Fibroblast of the aortic adventitia (primary cell): ENCODE data around the gene DCTPP1. TPM values are rescaled to one million over a fixed set of nuclear protein-coding genes. Genes with fewer than 3 reads are reported as not detected.

Experiments used
- DNase-seq: peaks from one replicate; pipeline ENCODE4 v3.0.0-alpha.2; 2010; ENCODE audit warnings: low read depth
- H3K4me3 ChIP-seq: 2 replicates; pipeline ENCODE4 v1.5.1; 2011; ENCODE audit warnings: low read depth, mild to moderate bottlenecking, control low read depth, low read length, moderate library complexity
- CTCF ChIP-seq: IDR thresholded peaks from 2 replicates; pipeline ENCODE4 v1.5.1; 2011; ENCODE audit warnings: mild to moderate bottlenecking, low read length, control low read depth, inconsistent platforms; ENCODE audit not compliant: insufficient read depth
- total RNA-seq: library from RNA; depleted of rRNA; stranded (reverse); fragments of >200 nt; gene quantifications from 2 replicates; pipeline ENCODE4 v1.2.3, GENCODE V29; 2012; ENCODE audit warnings: low replicate concordance

Gene DCTPP1
- total RNA-seq, 1 donor, result 28.0 TPM

GRCh38 chr16:30395155-30395991 is 34.5 kb downstream of the DCTPP1 start, which contains the start of gene ZNF48:
Gene ZNF48 (plus strand): TSS chr16:30395420. CDS start chr16:30395795, 375 bp downstream.
- DNase-seq, result peak; percentile 90
- peak within 1 kb of the TSS; percentile 82 for H3K4me3 ChIP-seq
- peak; percentile 12 for TF ChIP-seq CTCF

GRCh38 chr16:30394592-30395154 is 35.2 kb downstream of the DCTPP1 start:
- DNase-seq, result peak; percentile 64
- no peak for TF ChIP-seq CTCF

GRCh38 chr16:30383521-30383920 is 46.3 kb downstream of the DCTPP1 start:
- no peak for DNase-seq

More at GRCh38 chr16:30394592-30395154, 35.2 kb downstream of the DCTPP1 start:
- peak overlapping the region; percentile 82 for H3K4me3 ChIP-seq

GRCh38 chr16:30382111-30382881 is 47.5 kb downstream of the DCTPP1 start, which contains the start of gene SEPTIN1:
Gene SEPTIN1 (minus strand): TSS chr16:30382561. CDS start chr16:30382542, 19 bp downstream.
- H3K4me3 ChIP-seq, result no peak within 1 kb of the TSS
- DNase-seq, result no peak
- no peak for TF ChIP-seq CTCF

More at GRCh38 chr16:30383521-30383920, 46.3 kb downstream of the DCTPP1 start:
- TF ChIP-seq CTCF, result no peak
- no peak overlapping the region for H3K4me3 ChIP-seq

- no peak for TF ChIP-seq CTCF
- DNase-seq, result no peak
- no peak overlapping the region for H3K4me3 ChIP-seq
Measured at GRCh38 chr16:30381291-30382041, 48.4 kb downstream of the DCTPP1 start.

DNA sequence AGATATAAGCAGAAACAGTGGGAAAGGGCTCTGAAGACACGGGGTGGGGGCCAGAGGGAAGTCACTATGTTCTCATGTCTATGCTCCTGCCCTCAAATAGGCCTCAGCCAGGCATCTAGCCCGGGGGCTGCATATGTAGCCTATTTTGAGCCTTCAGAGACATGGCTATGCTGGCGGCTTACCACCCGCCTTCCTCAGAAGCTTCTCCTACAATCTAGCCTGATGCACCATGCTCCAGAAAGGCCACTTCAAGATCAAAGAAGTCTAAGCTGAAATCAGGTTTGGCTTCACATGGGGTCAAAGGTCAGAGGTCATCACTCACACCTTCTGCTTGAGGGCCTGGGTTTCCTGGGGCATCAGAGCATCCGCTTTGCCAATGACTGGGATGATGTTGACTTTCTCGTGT is 49.0 kb downstream of the DCTPP1 start:
- H3K4me3 ChIP-seq, result no peak overlapping the region
- no peak for TF ChIP-seq CTCF
- no peak for DNase-seq
